ENCODE results near the gene PDIA2.
A peak's percentile ranks its signal among the peaks of the same experiment; 100 is the strongest.
"Not testable (repeated sequence)": the region's sequence is repeated elsewhere in the genome, so short reads cannot be mapped to it uniquely, and the experiment has no call there.

The PDIA2 gene

GRCh38 chr16:283033-283805, at the start of gene PDIA2:
Gene PDIA2, plus strand, starts transcription at chr16:283164. Its CDS starts 6 bp downstream, at chr16:283170.
- no peak for TF ChIP-seq POLR2A (IDR thresholded peaks at IDR 0.05; ENCODE audit: low read depth, low read length)
- FAIRE-seq, result no peak
- DNase-seq (ENCODE audit: insufficient read length, low spot score), result no peak

- TF ChIP-seq POLR2A (IDR thresholded peaks at IDR 0.05; ENCODE audit: low read depth, low read length), result peak; percentile 68
- peak; percentile 85 for DNase-seq (ENCODE audit: insufficient read length, low spot score)
- no peak for FAIRE-seq
These were observed 48.3 kb upstream of the PDIA2 start, which contains the start of gene FAM234A for GRCh38 chr16:234468-235305. Gene FAM234A, plus strand, starts transcription at chr16:234821. Its CDS starts 19,593 bp downstream, at chr16:254414.

- FAIRE-seq, result no peak
- no peak for TF ChIP-seq POLR2A (IDR thresholded peaks at IDR 0.05; ENCODE audit: low read depth, low read length)
- no peak for DNase-seq (ENCODE audit: insufficient read length, low spot score)
These were observed 43.1 kb upstream of the PDIA2 start for GRCh38 chr16:239948-240277.

GRCh38 chr16:240559-240958, 42.4 kb upstream of the PDIA2 start:
- FAIRE-seq (no peak), DNase-seq (ENCODE audit: insufficient read length, low spot score) (no peak)
- no peak for TF ChIP-seq POLR2A (IDR thresholded peaks at IDR 0.05; ENCODE audit: low read depth, low read length)

GRCh38 chr16:242281-242680, 40.7 kb upstream of the PDIA2 start:
- DNase-seq (ENCODE audit: insufficient read length, low spot score) (no peak), FAIRE-seq (no peak)
- TF ChIP-seq POLR2A (IDR thresholded peaks at IDR 0.05; ENCODE audit: low read depth, low read length), result no peak

GRCh38 chr16:243348-243747, 39.6 kb upstream of the PDIA2 start:
- no peak for DNase-seq (ENCODE audit: insufficient read length, low spot score)
- no peak for FAIRE-seq
- TF ChIP-seq POLR2A (IDR thresholded peaks at IDR 0.05; ENCODE audit: low read depth, low read length), result no peak

- TF ChIP-seq POLR2A (IDR thresholded peaks at IDR 0.05; ENCODE audit: low read depth, low read length), result no peak
- FAIRE-seq (no peak), DNase-seq (ENCODE audit: insufficient read length, low spot score) (no peak)
These were observed 37.9 kb upstream of the PDIA2 start for GRCh38 chr16:245105-245504.

- DNase-seq (ENCODE audit: insufficient read length, low spot score) (no peak), FAIRE-seq (no peak)
- TF ChIP-seq POLR2A (IDR thresholded peaks at IDR 0.05; ENCODE audit: low read depth, low read length), result no peak
These were observed 35.9 kb upstream of the PDIA2 start for GRCh38 chr16:247027-247426.

- TF ChIP-seq POLR2A (IDR thresholded peaks at IDR 0.05; ENCODE audit: low read depth, low read length), result no peak
- FAIRE-seq, result no peak
These were observed 33.5 kb upstream of the PDIA2 start for GRCh38 chr16:249431-249830.

GRCh38 chr16:252366-253337, 30.3 kb upstream of the PDIA2 start:
- TF ChIP-seq POLR2A (IDR thresholded peaks at IDR 0.05; ENCODE audit: low read depth, low read length), result no peak
- DNase-seq (ENCODE audit: insufficient read length, low spot score), result no peak
- no peak for FAIRE-seq

More at GRCh38 chr16:249431-249830, 33.5 kb upstream of the PDIA2 start:
- DNase-seq (ENCODE audit: insufficient read length, low spot score), result no peak

GRCh38 chr16:253833-254232, 29.1 kb upstream of the PDIA2 start:
- no peak for DNase-seq (ENCODE audit: insufficient read length, low spot score)
- FAIRE-seq, result no peak
- TF ChIP-seq POLR2A (IDR thresholded peaks at IDR 0.05; ENCODE audit: low read depth, low read length), result no peak

GRCh38 chr16:254461-254860, 28.5 kb upstream of the PDIA2 start:
- FAIRE-seq (no peak), DNase-seq (ENCODE audit: insufficient read length, low spot score) (no peak)
- TF ChIP-seq POLR2A (IDR thresholded peaks at IDR 0.05; ENCODE audit: low read depth, low read length), result no peak

GRCh38 chr16:255183-255582, 27.8 kb upstream of the PDIA2 start:
- no peak for FAIRE-seq
- no peak for TF ChIP-seq POLR2A (IDR thresholded peaks at IDR 0.05; ENCODE audit: low read depth, low read length)
- no peak for DNase-seq (ENCODE audit: insufficient read length, low spot score)

- not testable (repeated sequence) for DNase-seq (ENCODE audit: insufficient read length, low spot score); FAIRE-seq
These were observed 24.9 kb upstream of the PDIA2 start for GRCh38 chr16:258091-258490.

Measured in H54 (cell line).